HG02678 (cell line): ENCODE data around the gene USP22.
"Not testable (repeated sequence)": the region's sequence is repeated elsewhere in the genome, so short reads cannot be mapped to it uniquely, and the experiment has no call there.

Experiments used
- ATAC-seq: cut with Tn5 transposase; IDR thresholded peaks from one replicate; pipeline ENCODE4 v1.9.1; 2021; ENCODE audit warnings: mild to moderate bottlenecking, moderate library complexity; ENCODE audit not compliant: unreplicated experiment

The USP22 gene

GRCh38 chr17:20989991-20990855, 52.6 kb downstream of the USP22 start:
- no peak for ATAC-seq

- ATAC-seq, result no peak
Observed at GRCh38 chr17:20989481-20989880, 53.3 kb downstream of the USP22 start.

DNA sequence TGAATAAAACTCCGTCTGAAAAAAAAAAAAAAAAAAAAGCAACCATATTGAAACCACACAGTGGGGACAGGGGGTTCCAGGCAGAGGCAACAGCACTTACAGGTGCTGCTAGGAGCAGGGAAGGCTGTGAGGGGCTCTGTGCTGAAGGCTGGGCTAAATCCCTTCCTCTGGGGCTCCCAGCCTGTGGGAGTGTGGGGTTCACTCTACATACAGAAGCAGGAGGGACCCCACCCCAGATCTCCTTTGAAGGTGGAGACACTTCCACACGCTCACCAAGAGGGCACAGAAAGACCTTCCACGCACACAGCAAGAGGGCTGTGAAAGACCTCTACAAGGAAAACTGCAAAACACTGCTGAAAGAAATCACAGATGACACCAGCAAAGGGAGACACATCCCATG, 53.9 kb downstream of the USP22 start:
- ATAC-seq, result no peak

GRCh38 chr17:20988001-20988636, 54.7 kb downstream of the USP22 start:
- ATAC-seq, result no peak

DNA sequence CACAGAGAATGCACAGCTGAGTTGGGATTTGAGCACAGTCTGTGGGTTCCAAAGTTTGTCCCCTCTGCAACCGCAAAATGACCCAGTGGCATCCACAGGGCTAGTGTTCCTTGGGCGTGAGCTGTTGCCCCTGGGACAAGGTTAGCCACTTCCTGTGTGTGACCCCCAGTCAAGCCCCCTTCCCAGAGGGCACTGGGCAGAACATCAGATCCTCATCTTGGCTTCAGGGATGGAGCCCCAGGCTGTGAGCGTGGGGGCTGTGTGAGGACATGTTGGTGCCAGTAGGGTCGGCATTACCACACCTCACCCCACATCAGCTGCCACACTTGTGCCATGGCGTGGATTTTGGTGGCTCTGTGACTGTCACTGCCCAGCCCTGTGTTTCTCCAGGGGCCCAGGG, 55.3 kb downstream of the USP22 start:
- no peak for ATAC-seq

- ATAC-seq, result no peak
Observed at GRCh38 chr17:20986767-20987510, 55.9 kb downstream of the USP22 start.

DNA sequence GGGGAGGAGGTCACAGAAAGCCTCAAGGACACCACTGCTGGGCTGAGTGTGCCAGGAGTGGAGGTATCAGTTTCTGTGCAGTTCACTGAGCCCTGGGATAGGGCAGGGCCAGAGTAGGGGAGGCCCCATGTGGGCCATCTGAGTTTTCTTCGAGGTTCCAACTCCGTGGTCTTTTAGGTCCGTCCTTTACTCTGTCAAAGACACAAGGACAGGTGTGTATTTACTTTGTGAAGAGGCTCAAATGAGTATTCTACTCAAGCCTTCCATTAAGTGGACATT, 59.5 kb downstream of the USP22 start:
- no peak for ATAC-seq

GRCh38 chr17:20982589-20983358, 60.0 kb downstream of the USP22 start:
- no peak for ATAC-seq

DNA sequence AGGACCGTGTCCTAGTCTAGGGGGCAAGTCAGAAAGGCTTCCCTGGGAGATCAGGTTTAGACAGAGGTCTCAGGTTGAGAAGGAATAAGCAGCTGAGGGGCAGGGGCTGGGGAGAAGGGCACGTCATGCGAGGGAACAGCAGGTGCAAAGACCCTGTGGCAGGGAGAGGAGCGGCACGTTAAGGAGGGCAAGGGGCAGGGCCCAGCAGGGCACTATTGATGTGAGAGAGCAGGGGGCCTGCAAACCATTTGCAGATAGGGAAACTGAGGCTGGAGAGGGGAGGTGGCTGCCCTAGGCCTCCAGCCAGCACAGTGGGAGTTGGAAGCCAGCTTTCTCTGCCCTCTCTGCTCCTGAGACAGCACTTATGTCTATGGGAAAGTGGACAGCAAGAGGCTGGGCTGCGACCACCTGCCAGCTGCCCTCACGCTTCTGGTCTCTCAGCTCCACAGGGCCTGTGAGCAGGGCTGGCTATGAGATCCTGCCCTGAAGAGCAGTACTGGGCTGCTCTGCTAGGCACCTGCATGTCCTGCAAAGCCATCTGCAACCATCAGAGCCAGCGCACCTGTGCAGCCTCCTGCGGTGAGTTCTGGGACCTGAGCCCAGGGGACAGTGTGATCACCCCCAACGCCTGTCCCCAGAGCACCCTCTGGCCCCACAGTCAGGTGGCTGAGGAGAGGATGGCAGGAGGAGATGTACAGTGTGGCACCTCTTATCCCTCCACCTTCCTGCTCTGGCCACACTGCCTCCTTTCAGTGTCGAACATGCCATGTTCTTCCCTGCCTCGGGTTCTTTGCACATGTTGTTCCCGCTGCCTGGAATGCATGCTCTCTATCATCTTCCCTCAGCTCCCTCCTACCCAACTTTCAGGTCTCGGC, 61.5 kb downstream of the USP22 start:
- ATAC-seq, result no peak

- no peak for ATAC-seq
Observed at GRCh38 chr17:20979792-20980083, 63.1 kb downstream of the USP22 start.

DNA sequence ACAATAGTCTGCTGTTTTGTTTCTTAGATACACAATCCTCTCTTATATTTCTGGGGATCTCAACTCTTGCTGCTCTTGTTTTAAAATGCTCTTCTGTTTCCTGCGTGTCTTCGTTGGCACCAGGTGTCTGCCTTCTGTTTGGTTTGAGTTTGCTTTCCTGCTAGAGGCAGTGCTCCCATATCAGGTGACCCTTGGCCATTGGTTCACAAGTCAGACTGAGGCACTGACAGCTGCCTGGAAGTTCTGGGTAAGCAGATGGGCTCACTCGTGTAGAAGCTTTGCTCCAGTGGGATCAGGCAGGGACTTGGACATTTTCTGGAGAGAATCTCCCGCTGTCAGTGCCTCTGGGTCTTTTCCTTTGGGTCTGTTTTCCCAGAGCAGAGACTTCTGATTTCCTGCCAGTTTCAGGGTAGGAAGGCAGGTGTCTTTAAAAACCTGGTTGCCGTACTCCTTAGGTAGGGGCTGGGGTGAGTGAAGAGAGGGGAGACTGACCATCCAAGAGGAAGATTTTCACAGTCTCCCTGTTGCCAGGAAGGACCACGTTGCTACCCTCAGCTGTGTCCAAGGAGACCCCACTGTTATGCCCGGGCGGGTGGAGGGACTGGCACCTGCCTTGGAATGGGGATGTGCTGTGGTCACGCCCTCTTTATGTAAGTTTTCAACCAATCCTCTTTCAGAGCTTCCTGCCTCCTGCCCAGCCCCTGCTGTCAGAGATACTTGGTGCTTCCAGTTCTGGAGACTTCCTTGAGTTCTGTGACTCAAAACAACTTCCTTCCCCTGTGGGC, 63.6 kb downstream of the USP22 start:
- ATAC-seq, result not testable (repeated sequence)

DNA sequence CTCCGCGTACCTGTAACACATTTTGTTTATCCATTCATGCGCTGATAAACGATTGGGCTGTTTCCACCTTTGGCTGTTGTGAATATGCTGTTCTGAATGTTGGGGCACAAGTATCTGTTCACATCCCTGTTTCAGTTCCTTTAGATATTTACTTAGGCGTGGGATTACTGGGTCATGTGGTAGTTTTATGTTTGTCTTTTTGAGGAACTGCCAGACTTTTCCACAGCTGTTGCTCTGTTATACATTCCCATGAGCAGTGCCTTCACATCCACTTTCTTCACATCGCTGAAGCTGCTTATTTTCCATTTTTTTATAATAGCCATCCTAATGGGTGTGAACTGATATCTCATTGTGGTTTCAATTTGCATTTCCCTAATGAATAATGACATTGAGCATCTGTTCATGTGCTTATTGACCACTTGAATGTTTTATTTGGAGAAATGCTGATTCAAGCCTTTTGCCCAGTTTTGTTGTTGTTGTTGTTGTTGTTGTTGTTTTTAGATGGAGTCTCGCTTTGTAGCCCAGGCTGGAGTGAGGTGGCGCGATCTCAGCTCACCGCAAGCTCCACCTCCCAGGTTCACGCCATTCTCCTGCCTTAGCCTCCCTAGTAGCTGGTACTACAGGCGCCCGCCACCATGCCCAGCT, 65.1 kb downstream of the USP22 start:
- ATAC-seq, result not testable (repeated sequence)

DNA sequence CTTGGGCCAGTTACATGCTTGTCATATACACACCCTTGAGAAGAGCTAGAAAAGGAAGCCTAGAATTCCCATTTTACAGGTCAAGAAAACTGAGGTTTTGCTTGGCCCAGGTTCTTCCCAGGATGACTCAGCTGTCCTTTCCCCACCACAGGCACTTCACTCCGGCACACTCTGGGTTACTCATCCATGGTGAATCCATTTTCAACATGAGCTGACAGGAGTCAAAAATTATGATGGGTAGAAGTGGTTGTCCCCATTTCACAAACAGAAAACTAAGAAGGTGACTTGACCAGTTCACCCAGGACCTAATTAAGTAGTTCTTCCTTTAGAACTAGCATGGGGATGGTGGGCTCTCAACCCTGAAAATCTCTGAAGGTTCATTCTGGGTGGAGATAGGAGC, 67.2 kb downstream of the USP22 start:
- no peak for ATAC-seq

GRCh38 chr17:20970329-20970728, 72.5 kb downstream of the USP22 start:
- no peak for ATAC-seq

DNA sequence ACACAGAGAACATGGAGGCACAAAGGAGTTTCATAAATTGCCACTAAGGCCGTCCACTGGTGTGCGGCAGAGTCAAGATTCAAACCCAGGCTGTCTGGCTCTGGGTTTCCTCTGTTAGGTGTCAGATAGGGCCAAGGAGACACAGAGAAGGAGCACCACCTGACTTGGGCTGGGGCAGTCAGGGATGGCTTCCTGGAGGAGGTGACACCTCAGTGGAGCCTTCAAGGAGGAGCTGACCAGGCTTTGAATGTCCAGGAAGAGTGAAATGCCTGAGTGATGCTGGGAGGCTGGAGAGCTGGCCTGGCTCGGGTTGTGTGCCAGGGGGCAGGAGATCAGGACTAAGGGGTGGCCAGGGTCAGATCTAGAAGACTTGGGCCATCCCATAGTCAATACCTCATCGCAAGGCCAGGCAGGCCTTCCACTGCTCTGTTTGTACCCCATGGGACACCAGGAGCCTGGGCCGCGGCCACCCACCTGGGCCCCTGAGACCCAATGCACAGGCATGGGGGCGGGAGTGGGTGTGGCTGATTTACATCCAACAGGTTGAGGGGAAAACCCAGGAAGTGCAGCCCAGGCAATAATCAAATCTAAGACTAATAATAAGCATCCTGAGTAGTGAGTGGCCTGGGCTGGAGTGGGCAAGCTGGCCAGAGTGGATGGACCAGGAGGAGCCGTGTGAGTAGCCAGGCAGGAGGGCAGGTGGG, 73.7 kb downstream of the USP22 start:
- no peak for ATAC-seq

- ATAC-seq, result no peak
Observed at GRCh38 chr17:20967776-20968175, 75.0 kb downstream of the USP22 start.

- ATAC-seq, result no peak
Observed at GRCh38 chr17:20966870-20967269, 75.9 kb downstream of the USP22 start.

DNA sequence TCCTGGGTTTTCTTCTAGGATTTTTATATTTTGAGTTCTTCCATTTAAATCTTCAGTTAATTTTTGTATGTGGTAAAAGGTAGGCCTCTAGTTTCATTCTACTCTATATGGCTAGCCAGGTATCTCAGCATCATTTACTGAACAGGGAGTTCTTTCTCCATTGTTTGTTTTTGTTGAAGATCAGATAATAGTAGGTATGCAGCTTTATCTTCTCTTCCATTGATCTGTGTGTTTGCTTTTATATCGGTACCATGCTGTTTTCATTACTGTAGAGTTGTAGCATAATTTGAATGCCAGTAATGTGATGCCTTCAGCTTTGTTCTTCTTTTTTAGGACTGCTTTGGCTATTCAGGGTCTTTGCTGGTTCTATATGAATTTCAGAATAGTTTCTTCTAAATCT, 77.3 kb downstream of the USP22 start:
- no peak for ATAC-seq

GRCh38 chr17:20961586-20961985, 81.2 kb downstream of the USP22 start:
- ATAC-seq, result no peak
